DND-41 (cell line): Measurements from ENCODE around the gene FNDC3B.

Experiments used
- ATAC-seq: fragments of 200-7000 bp; cut with Tn5 transposase; 3 replicates; pipeline ENCODE4 v1.9.1; 2021; ENCODE audit warnings: low read depth; ENCODE audit not compliant: insufficient read depth
- DNase-seq: peaks from one replicate; pipeline ENCODE4 v3.0.0-alpha.2; 2020
- H2AFZ ChIP-seq: 2 replicates; pipeline ENCODE4 v1.6.0; 2012; ENCODE audit warnings: low read depth, low read length
- H3K27ac ChIP-seq: 2 replicates; pipeline ENCODE4 v1.5.1; 2012; ENCODE audit warnings: low read length, inconsistent platforms
- H3K27me3 ChIP-seq: fragments of 200-600 bp; sonication (generic); 2 replicates; pipeline ENCODE4 v1.6.0; 2012; ENCODE audit warnings: low read length, mild to moderate bottlenecking, inconsistent platforms; ENCODE audit not compliant: insufficient read depth, poor library complexity
- H3K36me3 ChIP-seq: 2 replicates; pipeline ENCODE4 v1.5.1; 2012; ENCODE audit warnings: low read length, inconsistent platforms; ENCODE audit not compliant: insufficient read depth
- H3K4me1 ChIP-seq: 2 replicates; pipeline ENCODE4 v1.5.1; 2012; ENCODE audit warnings: mild to moderate bottlenecking, low read length; ENCODE audit not compliant: insufficient read depth
- H3K4me2 ChIP-seq: 2 replicates; pipeline ENCODE4 v1.6.0; 2012; ENCODE audit warnings: mild to moderate bottlenecking, moderate library complexity, low read length, inconsistent platforms; ENCODE audit not compliant: insufficient read depth
- H3K4me3 ChIP-seq, 2 experiments: fragments of 200-600 bp in 1 of 2; shearing (Covaris generic) in 1 of 2; 2 replicates each; pipeline ENCODE4 v1.5.1; 2012 to 2016; ENCODE audit warnings: inconsistent platforms in 2 of 2, low read length in 2 of 2, mild to moderate bottlenecking in 2 of 2, low read depth in 1 of 2, moderate library complexity in 1 of 2
- H3K79me2 ChIP-seq: 2 replicates; pipeline ENCODE4 v1.6.0; 2012; ENCODE audit warnings: low read length, inconsistent platforms; ENCODE audit not compliant: insufficient read depth
- H3K9ac ChIP-seq: 2 replicates; pipeline ENCODE4 v1.6.0; 2012; ENCODE audit warnings: low read depth, mild to moderate bottlenecking, inconsistent platforms, low read length, moderate library complexity
- H3K9me3 ChIP-seq: 2 replicates; pipeline ENCODE4 v1.5.1; 2012; ENCODE audit warnings: low read length, moderate library complexity, mild to moderate bottlenecking, inconsistent platforms; ENCODE audit not compliant: insufficient read depth, severe bottlenecking
- H4K20me1 ChIP-seq: 2 replicates; pipeline ENCODE4 v1.6.0; 2012; ENCODE audit warnings: low read length; ENCODE audit not compliant: insufficient read depth
- CTCF ChIP-seq: IDR thresholded peaks from 2 replicates; pipeline ENCODE4 v1.5.1; 2012; ENCODE audit warnings: borderline replicate concordance, low read length, moderate library complexity, mild to moderate bottlenecking; ENCODE audit not compliant: poor library complexity, severe bottlenecking; ENCODE audit errors: extremely low read depth
- EZH2 ChIP-seq: IDR thresholded peaks from 3 replicates; pipeline ENCODE4 v1.6.1; 2012; ENCODE audit warnings: borderline replicate concordance, low read depth, mild to moderate bottlenecking, moderate library complexity, low read length, inconsistent platforms; ENCODE audit not compliant: severe bottlenecking

Gene FNDC3B

DNA sequence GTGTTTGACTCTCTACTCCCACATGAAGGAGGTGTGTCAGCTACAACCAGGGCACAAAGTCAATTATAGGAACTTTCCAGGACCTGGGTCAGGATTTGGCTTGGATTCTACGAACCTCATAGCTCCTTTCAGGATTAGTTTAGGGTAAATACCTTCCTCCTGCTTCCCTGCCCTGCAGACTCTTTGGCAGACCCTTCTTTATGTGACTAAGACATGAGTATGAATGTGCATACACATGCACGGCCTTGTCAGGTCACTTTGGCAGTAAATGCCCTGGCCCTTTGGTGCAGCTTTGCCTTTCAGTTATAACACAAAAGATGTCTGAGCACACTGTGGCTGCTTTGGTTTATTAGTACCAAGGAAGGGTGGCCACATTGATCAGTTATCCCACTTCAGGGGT is 340.0 kb downstream of the FNDC3B start:
- TF ChIP-seq EZH2 (no peak), CTCF (no peak)
- Histone ChIP-seq H2AFZ (no peak overlapping the region), H3K4me3 (no peak overlapping the region), H4K20me1 (no peaks in the 10 kb centered on the region), H3K9me3 (peaks cover 2% of the 10 kb centered on the region), H3K4me1 (no peaks in the 10 kb centered on the region), H3K79me2 (no peaks in the 10 kb centered on the region), H3K9ac (no peak overlapping the region), H3K27me3 (no peaks in the 10 kb centered on the region), H3K36me3 (peaks cover 10% of the 10 kb centered on the region), H3K27ac (no peak overlapping the region), H3K4me2 (no peak overlapping the region)
- ATAC-seq = no peak
- no peak for DNase-seq

DNA sequence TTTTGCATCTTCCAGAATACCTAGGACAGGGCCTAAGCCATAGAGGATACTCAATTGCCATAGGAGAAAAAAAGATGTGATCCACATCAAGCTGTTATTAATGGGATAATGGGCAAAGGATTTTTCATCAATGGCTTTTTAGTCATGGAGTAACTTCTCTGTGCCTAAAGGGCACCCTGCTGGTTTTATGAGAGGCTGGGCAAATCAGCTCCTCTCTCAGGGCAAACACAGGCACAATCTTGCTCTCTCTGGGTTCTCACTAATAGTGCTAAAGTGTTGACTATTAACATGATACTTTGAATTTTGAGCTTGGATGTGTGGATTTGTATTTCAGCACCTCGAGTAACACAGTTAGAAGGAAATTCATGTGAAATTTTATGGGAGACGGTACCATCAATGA is 341.3 kb downstream of the FNDC3B start:
- Histone ChIP-seq H3K27me3 (no peaks in the 10 kb centered on the region), H3K9me3 (peaks cover 2% of the 10 kb centered on the region), H3K4me2 (no peak overlapping the region), H3K9ac (no peak overlapping the region), H4K20me1 (no peaks in the 10 kb centered on the region), H3K79me2 (no peaks in the 10 kb centered on the region), H3K4me3 (no peak overlapping the region), H2AFZ (no peak overlapping the region), H3K4me1 (no peaks in the 10 kb centered on the region), H3K27ac (no peak overlapping the region), H3K36me3 (peaks cover 10% of the 10 kb centered on the region)
- ATAC-seq (no peak), DNase-seq (no peak)
- TF ChIP-seq CTCF = no peak
- no peak for TF ChIP-seq EZH2

GRCh38 chr3:172383306-172383796 is 344.0 kb downstream of the FNDC3B start:
- no peaks in the 10 kb centered on the region for H3K4me1 ChIP-seq
- no peaks in the 10 kb centered on the region for H3K79me2 ChIP-seq
- peaks cover 2% of the 10 kb centered on the region for H3K9me3 ChIP-seq
- DNase-seq (no peak), ATAC-seq (no peak)
- H3K27me3 ChIP-seq = no peaks in the 10 kb centered on the region
- H3K27ac ChIP-seq = no peak overlapping the region
- H3K4me3 ChIP-seq = no peak overlapping the region
- no peak overlapping the region for H3K9ac ChIP-seq
- no peak overlapping the region for H2AFZ ChIP-seq
- no peaks in the 10 kb centered on the region for H4K20me1 ChIP-seq
- no peak for TF ChIP-seq CTCF
- TF ChIP-seq EZH2 = no peak
- H3K4me2 ChIP-seq = no peak overlapping the region
- peaks cover 10% of the 10 kb centered on the region for H3K36me3 ChIP-seq

GRCh38 chr3:172384836-172385235 is 345.5 kb downstream of the FNDC3B start:
- Histone ChIP-seq H3K9me3 (no peaks in the 10 kb centered on the region), H3K4me3 (no peak overlapping the region), H2AFZ (no peak overlapping the region), H3K4me1 (no peaks in the 10 kb centered on the region), H3K9ac (no peak overlapping the region), H3K4me2 (no peak overlapping the region), H3K27me3 (no peaks in the 10 kb centered on the region), H3K27ac (no peak overlapping the region), H3K79me2 (no peaks in the 10 kb centered on the region), H4K20me1 (no peaks in the 10 kb centered on the region), H3K36me3 (no peaks in the 10 kb centered on the region)
- ATAC-seq (no peak), DNase-seq (no peak)
- TF ChIP-seq EZH2 (no peak), CTCF (no peak)
